KG1 (cell line): ENCODE data around the gene TERB1.
"Not testable (repeated sequence)": the region's sequence is repeated elsewhere in the genome, so short reads cannot be mapped to it uniquely, and the experiment has no call there.

Experiments
- DNase-seq: peaks from one replicate; lab custom pipeline; 2025; lab: John Stamatoyannopoulos, UW

TERB1 gene

GRCh38 chr16:66830422-66831404 lies 29.3 kb upstream of the TERB1 start, which contains the start of gene NAE1:
TSS of gene NAE1 (minus strand) at chr16:66830976. CDS start at chr16:66830899, 77 bp downstream.
- peak; percentile 82 for DNase-seq

GRCh38 chr16:66824006-66824405 lies 22.6 kb upstream of the TERB1 start:
- no peak for DNase-seq

GRCh38 chr16:66814734-66815133 lies 13.3 kb upstream of the TERB1 start:
- no peak for DNase-seq

GRCh38 chr16:66811043-66811442 lies 9.7 kb upstream of the TERB1 start:
- DNase-seq: no peak

- DNase-seq: no peak
Observed at GRCh38 chr16:66810391-66810790, 9.0 kb upstream of the TERB1 start.

GRCh38 chr16:66809765-66810164 lies 8.4 kb upstream of the TERB1 start:
- no peak for DNase-seq

GRCh38 chr16:66802159-66802558 lies 775 bp upstream of the TERB1 start:
- no peak for DNase-seq

GRCh38 chr16:66800856-66801255 lies 528 bp downstream of the TERB1 start:
- DNase-seq: no peak

GRCh38 chr16:66798161-66798560 lies 3.2 kb downstream of the TERB1 start:
- no peak for DNase-seq

GRCh38 chr16:66793984-66794383 lies 7.4 kb downstream of the TERB1 start:
- DNase-seq: not testable (repeated sequence)

- no peak for DNase-seq
Observed at GRCh38 chr16:66790130-66790733, 11.2 kb downstream of the TERB1 start.

- no peak for DNase-seq
Observed at GRCh38 chr16:66787427-66787826, 14.0 kb downstream of the TERB1 start.

- no peak for DNase-seq
Observed at GRCh38 chr16:66786551-66786950, 14.8 kb downstream of the TERB1 start.

- no peak for DNase-seq
Observed at GRCh38 chr16:66776457-66776856, 24.9 kb downstream of the TERB1 start.

GRCh38 chr16:66774981-66775380 lies 26.4 kb downstream of the TERB1 start:
- no peak for DNase-seq

- DNase-seq: no peak
Observed at GRCh38 chr16:66758086-66758485, 43.3 kb downstream of the TERB1 start.

- DNase-seq: no peak
Observed at GRCh38 chr16:66754819-66755218, 46.6 kb downstream of the TERB1 start.

GRCh38 chr16:66754211-66754610 lies 47.2 kb downstream of the TERB1 start:
- no peak for DNase-seq

- no peak for DNase-seq
Observed at GRCh38 chr16:66752958-66753357, 48.4 kb downstream of the TERB1 start.

GRCh38 chr16:66752379-66752778 lies 49.0 kb downstream of the TERB1 start:
- DNase-seq: no peak

GRCh38 chr16:66751992-66752322 lies 49.4 kb downstream of the TERB1 start:
- DNase-seq: no peak

GRCh38 chr16:66751303-66751991 lies 49.9 kb downstream of the TERB1 start, which contains the start of gene DYNC1LI2:
TSS of gene DYNC1LI2 (minus strand) at chr16:66751609. CDS start at chr16:66751591, 18 bp downstream.
- peak; percentile 70 for DNase-seq

GRCh38 chr16:66751053-66751302 lies 50.4 kb downstream of the TERB1 start:
- DNase-seq: no peak
